Nephron (organoid): ENCODE results near the gene NEDD4L.

Experiments
- H3K27ac Mint-ChIP-seq, 3 experiments: 2 replicates each; pipeline ENCODE4 v1.8.0; 2020; ENCODE audit warnings: mixed read lengths in 3 of 3, mild to moderate bottlenecking in 2 of 3, moderate library complexity in 1 of 3
- H3K27me3 Mint-ChIP-seq: 2 replicates; pipeline ENCODE4 v1.8.0; 2021; ENCODE audit warnings: low read depth, mild to moderate bottlenecking, moderate library complexity, mixed read lengths
- H3K36me3 Mint-ChIP-seq: 2 replicates; pipeline ENCODE4 v1.8.0; 2020; ENCODE audit warnings: low read depth, mixed read lengths
- H3K4me1 Mint-ChIP-seq: 2 replicates; pipeline ENCODE4 v1.8.0; 2020; ENCODE audit warnings: mixed read lengths
- H3K4me3 Mint-ChIP-seq, 3 experiments: 2 replicates each; pipeline ENCODE4 v1.8.0; 2020; ENCODE audit warnings: mild to moderate bottlenecking in 3 of 3, mixed read lengths in 3 of 3, moderate library complexity in 2 of 3
- H3K9me3 Mint-ChIP-seq: 2 replicates; pipeline ENCODE4 v1.8.0; 2020; ENCODE audit warnings: mixed read lengths
- CTCF ChIP-seq, 3 experiments: fragments of 200-600 bp; sonication (generic); IDR thresholded peaks; one replicate each; pipeline ENCODE4 v1.5.0; 2021; ENCODE audit warnings: antibody characterized with exemption in 3 of 3; ENCODE audit not compliant: unreplicated experiment in 3 of 3

NEDD4L gene

GRCh38 chr18:58223717-58224424, 179.8 kb downstream of the NEDD4L start:
- Mint-ChIP-seq H3K36me3 (no peaks in the 10 kb centered on the region), H3K4me3 (peak overlapping the region in 1 of 3 experiments; percentile 10), H3K4me1 (peaks cover 43% of the 10 kb centered on the region), H3K27me3 (peaks cover 4% of the 10 kb centered on the region), H3K27ac (peak overlapping the region; percentile 55 to 79 (median 65)), H3K9me3 (no peaks in the 10 kb centered on the region)
- TF ChIP-seq CTCF (IDR thresholded peaks at IDR 0.05; ENCODE audit: unreplicated experiment in 3 of 3): no peak

GRCh38 chr18:58224425-58224750, 180.4 kb downstream of the NEDD4L start:
- Mint-ChIP-seq H3K4me3 (no peak overlapping the region), H3K27ac (peak overlapping the region; percentile 55 to 79 (median 65)), H3K36me3 (no peaks in the 10 kb centered on the region), H3K4me1 (peaks cover 43% of the 10 kb centered on the region), H3K27me3 (peaks cover 4% of the 10 kb centered on the region), H3K9me3 (no peaks in the 10 kb centered on the region)
- no peak for TF ChIP-seq CTCF (IDR thresholded peaks at IDR 0.05; ENCODE audit: unreplicated experiment in 3 of 3)

GRCh38 chr18:58225101-58225500, 181.1 kb downstream of the NEDD4L start:
- H3K27me3 Mint-ChIP-seq: peaks cover 4% of the 10 kb centered on the region

GRCh38 chr18:58226429-58226828, 182.4 kb downstream of the NEDD4L start:
- H3K9me3 Mint-ChIP-seq: no peaks in the 10 kb centered on the region
- no peak overlapping the region for H3K4me3 Mint-ChIP-seq
- peaks cover 4% of the 10 kb centered on the region for H3K27me3 Mint-ChIP-seq
- TF ChIP-seq CTCF (IDR thresholded peaks at IDR 0.05; ENCODE audit: unreplicated experiment in 3 of 3): no peak
- peaks cover 42% of the 10 kb centered on the region for H3K4me1 Mint-ChIP-seq
- peaks cover 9% of the 10 kb centered on the region for H3K36me3 Mint-ChIP-seq
- no peak overlapping the region for H3K27ac Mint-ChIP-seq

More at GRCh38 chr18:58225101-58225500, 181.1 kb downstream of the NEDD4L start:
- Mint-ChIP-seq H3K36me3 (no peaks in the 10 kb centered on the region), H3K4me1 (peaks cover 43% of the 10 kb centered on the region), H3K27ac (peak overlapping the region in 1 of 3 experiments; percentile 79), H3K9me3 (no peaks in the 10 kb centered on the region), H3K4me3 (no peak overlapping the region)
- TF ChIP-seq CTCF (IDR thresholded peaks at IDR 0.05; ENCODE audit: unreplicated experiment in 3 of 3): no peak

- no peak overlapping the region for H3K4me3 Mint-ChIP-seq
- peaks cover 4% of the 10 kb centered on the region for H3K27me3 Mint-ChIP-seq
- TF ChIP-seq CTCF (IDR thresholded peaks at IDR 0.05; ENCODE audit: unreplicated experiment in 3 of 3): no peak
- peaks cover 13% of the 10 kb centered on the region for H3K36me3 Mint-ChIP-seq
- H3K9me3 Mint-ChIP-seq: no peaks in the 10 kb centered on the region
- peaks cover 34% of the 10 kb centered on the region for H3K4me1 Mint-ChIP-seq
- H3K27ac Mint-ChIP-seq: peak overlapping the region in 2 of 3 experiments; percentile 15 to 37
These were observed 183.4 kb downstream of the NEDD4L start for GRCh38 chr18:58227361-58227930.

GRCh38 chr18:58228176-58228575, 184.2 kb downstream of the NEDD4L start:
- Mint-ChIP-seq H3K4me1 (peaks cover 27% of the 10 kb centered on the region), H3K27ac (no peak overlapping the region)

More at GRCh38 chr18:58228176-58228575, 184.2 kb downstream of the NEDD4L start:
- no peak overlapping the region for H3K4me3 Mint-ChIP-seq
- no peaks in the 10 kb centered on the region for H3K9me3 Mint-ChIP-seq
- no peak for TF ChIP-seq CTCF (IDR thresholded peaks at IDR 0.05; ENCODE audit: unreplicated experiment in 3 of 3)
- peaks cover 19% of the 10 kb centered on the region for H3K36me3 Mint-ChIP-seq
- H3K27me3 Mint-ChIP-seq: peaks cover 4% of the 10 kb centered on the region
